Rectal smooth muscle tissue (tissue), 1 donor: Measurements from ENCODE around the gene RAD51B.

Source experiments
- H3K27ac ChIP-seq: one replicate; pipeline ENCODE4 v1.7.0; 2013; ENCODE audit warnings: low read depth, low read length, inconsistent platforms
- H3K27me3 ChIP-seq: one replicate; pipeline ENCODE4 v1.7.0; 2013; ENCODE audit warnings: low read length; ENCODE audit not compliant: control insufficient read depth, insufficient read depth
- H3K36me3 ChIP-seq: one replicate; pipeline ENCODE4 v1.7.0; 2013; ENCODE audit warnings: low read length; ENCODE audit not compliant: control insufficient read depth, insufficient read depth
- H3K4me1 ChIP-seq: one replicate; pipeline ENCODE4 v1.7.0; 2013; ENCODE audit warnings: low read length; ENCODE audit not compliant: control insufficient read depth, insufficient read depth
- H3K4me3 ChIP-seq: one replicate; pipeline ENCODE4 v1.7.0; 2013; ENCODE audit warnings: low read length
- H3K9ac ChIP-seq: one replicate; pipeline ENCODE4 v1.7.0; 2013; ENCODE audit warnings: low read length

Gene RAD51B

GRCh38 chr14:68268719-68269118 is 449.1 kb downstream of the RAD51B start:
- H3K4me1 ChIP-seq, result peaks cover 39% of the 10 kb centered on the region
- no peak overlapping the region for H3K9ac ChIP-seq
- no peak overlapping the region for H3K4me3 ChIP-seq
- H3K27ac ChIP-seq, result peak overlapping the region; percentile 73
- no peaks in the 10 kb centered on the region for H3K36me3 ChIP-seq
- H3K27me3 ChIP-seq, result no peaks in the 10 kb centered on the region

DNA sequence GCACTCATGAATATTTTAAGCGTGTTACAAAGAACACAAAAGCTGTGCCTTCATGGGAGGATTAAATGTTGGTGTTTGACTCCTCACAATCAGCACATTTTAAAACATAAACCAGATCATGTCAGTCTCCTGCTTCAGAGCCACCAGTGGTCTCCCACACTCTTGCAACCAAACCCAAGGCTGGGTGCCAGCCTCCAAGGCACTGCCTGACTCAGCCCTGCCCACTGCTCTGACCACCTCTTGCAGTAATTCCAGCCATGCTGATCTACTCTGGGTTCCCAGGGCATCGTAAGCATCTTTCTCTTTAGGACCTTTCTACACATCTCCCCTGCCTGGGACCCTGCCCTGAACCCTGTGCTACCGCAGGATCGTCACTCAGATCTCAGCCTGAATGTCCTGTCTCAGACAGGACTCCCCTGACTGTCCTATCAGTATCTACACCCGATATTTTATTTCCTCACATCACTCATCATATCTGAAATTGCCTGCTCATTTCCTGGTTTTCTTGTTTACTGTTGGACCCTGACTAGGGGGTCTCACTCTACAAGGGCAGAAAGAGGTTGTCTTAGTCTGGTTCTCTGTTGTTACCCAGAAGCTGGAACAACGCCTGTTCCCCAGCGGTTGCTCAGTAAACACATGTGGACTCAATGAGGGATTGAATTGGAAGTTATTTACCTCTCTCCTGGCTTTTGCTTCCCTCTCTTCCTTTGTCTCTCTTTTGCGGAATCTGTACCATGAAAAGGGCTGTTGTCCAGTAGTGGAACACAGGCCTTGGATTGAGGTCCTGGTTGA is 449.8 kb downstream of the RAD51B start:
- H3K9ac ChIP-seq, result no peak overlapping the region

GRCh38 chr14:68270342-68270741 is 450.8 kb downstream of the RAD51B start:
- no peaks in the 10 kb centered on the region for H3K36me3 ChIP-seq
- no peak overlapping the region for H3K4me3 ChIP-seq
- peaks cover 37% of the 10 kb centered on the region for H3K4me1 ChIP-seq
- no peak overlapping the region for H3K9ac ChIP-seq
- peak overlapping the region; percentile 73 for H3K27ac ChIP-seq
- H3K27me3 ChIP-seq, result no peaks in the 10 kb centered on the region

More for the DNA sequence above, 449.8 kb downstream of the RAD51B start:
- Histone ChIP-seq H3K36me3 (no peaks in the 10 kb centered on the region), H3K4me1 (peaks cover 37% of the 10 kb centered on the region), H3K27ac (peak overlapping the region; percentile 73), H3K4me3 (no peak overlapping the region), H3K27me3 (no peaks in the 10 kb centered on the region)

DNA sequence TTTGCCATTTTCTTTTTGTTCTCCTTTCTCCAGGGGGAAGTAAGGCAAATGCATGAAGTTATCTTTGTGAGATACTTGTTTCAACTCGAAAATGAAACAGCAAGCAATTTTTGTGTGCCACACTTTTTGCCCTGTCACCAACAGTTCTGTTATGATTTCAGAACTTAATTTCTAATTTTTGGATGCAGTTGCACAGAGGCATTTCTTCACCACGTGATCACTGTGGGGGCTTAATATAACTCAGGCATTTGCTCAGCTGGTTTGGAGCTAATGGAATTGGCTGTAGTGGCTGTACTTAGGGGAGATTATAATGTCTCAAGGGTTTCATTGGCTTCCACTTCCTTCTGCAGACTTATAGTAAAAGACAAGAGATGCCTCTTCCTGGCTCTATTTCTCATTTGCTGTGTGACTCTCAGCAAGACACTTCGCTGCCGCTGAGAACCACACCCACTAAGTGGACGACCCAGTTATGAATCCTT is 452.4 kb downstream of the RAD51B start:
- H3K27ac ChIP-seq, result no peak overlapping the region

GRCh38 chr14:68273413-68273812 is 453.8 kb downstream of the RAD51B start:
- no peak overlapping the region for H3K27ac ChIP-seq
- H3K36me3 ChIP-seq, result no peaks in the 10 kb centered on the region
- H3K4me3 ChIP-seq, result no peak overlapping the region
- H3K4me1 ChIP-seq, result peaks cover 27% of the 10 kb centered on the region
- no peak overlapping the region for H3K9ac ChIP-seq
- H3K27me3 ChIP-seq, result no peaks in the 10 kb centered on the region

More for the DNA sequence above, 452.4 kb downstream of the RAD51B start:
- Histone ChIP-seq H3K4me1 (peaks cover 37% of the 10 kb centered on the region), H3K9ac (no peak overlapping the region), H3K27me3 (no peaks in the 10 kb centered on the region), H3K36me3 (no peaks in the 10 kb centered on the region), H3K4me3 (no peak overlapping the region)

DNA sequence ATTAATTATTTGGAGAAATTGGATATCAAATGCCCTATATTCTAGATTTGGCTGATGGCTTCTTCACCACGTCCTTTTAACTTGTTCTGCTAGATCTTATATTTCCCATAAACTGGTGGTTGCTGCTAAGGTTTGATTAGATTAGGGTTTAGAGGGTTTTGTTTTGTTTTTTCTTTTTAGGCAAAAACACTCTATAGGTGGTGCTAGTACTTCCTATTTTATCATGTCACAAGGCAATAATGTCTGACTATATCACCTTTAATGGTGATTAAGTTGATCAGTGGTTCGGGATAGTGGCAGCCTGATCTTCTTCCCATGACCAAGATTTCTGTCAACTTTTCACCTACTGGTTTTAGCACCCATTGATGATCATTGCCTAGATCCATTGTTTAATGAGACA is 455.1 kb downstream of the RAD51B start:
- H3K27ac ChIP-seq, result no peak overlapping the region
- no peak overlapping the region for H3K4me3 ChIP-seq
- H3K27me3 ChIP-seq, result no peaks in the 10 kb centered on the region
- peaks cover 20% of the 10 kb centered on the region for H3K4me1 ChIP-seq
- no peaks in the 10 kb centered on the region for H3K36me3 ChIP-seq
- H3K9ac ChIP-seq, result no peak overlapping the region

DNA sequence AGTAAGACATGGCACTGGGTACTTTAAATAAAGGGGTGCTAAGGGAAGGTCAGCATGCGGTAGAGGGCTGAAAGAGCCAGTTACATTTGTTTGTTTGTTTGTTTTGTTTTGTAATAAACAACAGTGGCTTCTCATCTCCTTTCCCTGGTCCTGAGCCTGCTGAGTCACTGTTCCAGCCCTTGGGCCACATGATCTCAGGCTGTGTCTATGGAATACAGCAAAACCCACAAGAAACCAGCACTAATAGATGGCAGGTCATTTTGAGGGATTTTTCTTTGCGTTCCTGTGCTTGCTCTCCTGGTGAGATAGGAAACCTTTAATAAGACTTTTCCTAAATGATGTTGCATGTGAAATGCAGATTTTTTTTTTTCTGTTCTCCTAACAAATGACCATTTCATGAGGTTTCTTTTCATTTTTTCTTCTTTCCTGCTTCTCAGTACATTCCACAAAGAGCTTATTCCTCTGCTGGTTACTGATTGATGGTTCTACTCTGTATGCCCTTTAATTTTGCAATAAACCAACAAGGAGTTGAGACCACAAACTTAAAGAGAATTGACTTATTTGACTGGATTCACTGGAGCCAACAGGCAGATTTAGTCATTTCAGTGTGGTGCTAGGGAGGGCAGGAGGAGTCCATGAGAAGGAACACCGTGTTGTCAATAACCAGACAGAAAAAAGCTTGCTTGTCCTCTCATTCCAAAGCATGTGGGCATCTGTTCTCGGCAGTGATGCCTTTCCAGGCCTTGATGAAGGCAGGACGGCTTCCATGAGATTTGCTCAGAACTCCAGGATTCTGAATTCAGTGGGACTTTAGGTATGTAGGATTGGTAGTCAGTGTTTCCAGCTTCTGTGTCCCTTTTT is 459.2 kb downstream of the RAD51B start:
- Histone ChIP-seq H3K9ac (no peak overlapping the region), H3K27me3 (no peaks in the 10 kb centered on the region), H3K4me1 (peaks cover 3% of the 10 kb centered on the region), H3K27ac (peak overlapping the region; percentile 44), H3K4me3 (no peak overlapping the region), H3K36me3 (no peaks in the 10 kb centered on the region)

GRCh38 chr14:68279437-68279720 is 459.8 kb downstream of the RAD51B start:
- H3K27me3 ChIP-seq, result no peaks in the 10 kb centered on the region
- peak overlapping the region; percentile 44 for H3K27ac ChIP-seq
- no peaks in the 10 kb centered on the region for H3K36me3 ChIP-seq
- H3K9ac ChIP-seq, result no peak overlapping the region
- peaks cover 3% of the 10 kb centered on the region for H3K4me1 ChIP-seq
- no peak overlapping the region for H3K4me3 ChIP-seq

DNA sequence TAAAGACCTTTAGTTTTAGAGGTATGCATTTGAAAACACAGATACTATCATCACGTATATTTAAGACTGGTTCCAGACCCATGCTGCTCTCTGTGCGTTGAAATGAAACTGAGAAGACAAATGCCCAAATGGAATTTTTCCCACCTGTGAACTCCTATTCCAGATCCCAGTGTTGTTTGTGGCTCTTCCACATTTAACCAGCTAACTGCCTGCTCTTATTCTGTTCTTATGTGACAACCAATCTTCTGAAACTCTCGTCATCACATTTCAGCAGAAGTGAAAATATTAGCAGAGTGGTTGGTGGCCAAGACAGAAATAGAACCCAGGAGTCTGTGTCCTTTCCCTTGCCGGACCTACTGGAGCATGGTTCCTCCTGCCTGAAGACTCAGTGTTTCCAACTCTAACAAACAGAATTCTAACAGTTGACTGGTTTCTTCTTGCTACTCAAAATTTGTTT is 460.2 kb downstream of the RAD51B start:
- H3K4me1 ChIP-seq, result peaks cover 3% of the 10 kb centered on the region
- no peak overlapping the region for H3K27ac ChIP-seq
- no peaks in the 10 kb centered on the region for H3K36me3 ChIP-seq
- no peaks in the 10 kb centered on the region for H3K27me3 ChIP-seq
- H3K4me3 ChIP-seq, result no peak overlapping the region
- H3K9ac ChIP-seq, result no peak overlapping the region

GRCh38 chr14:68281497-68281896 is 461.9 kb downstream of the RAD51B start:
- Histone ChIP-seq H3K27ac (no peak overlapping the region), H3K9ac (no peak overlapping the region), H3K4me1 (peaks cover 12% of the 10 kb centered on the region), H3K4me3 (no peak overlapping the region), H3K36me3 (no peaks in the 10 kb centered on the region), H3K27me3 (no peaks in the 10 kb centered on the region)

DNA sequence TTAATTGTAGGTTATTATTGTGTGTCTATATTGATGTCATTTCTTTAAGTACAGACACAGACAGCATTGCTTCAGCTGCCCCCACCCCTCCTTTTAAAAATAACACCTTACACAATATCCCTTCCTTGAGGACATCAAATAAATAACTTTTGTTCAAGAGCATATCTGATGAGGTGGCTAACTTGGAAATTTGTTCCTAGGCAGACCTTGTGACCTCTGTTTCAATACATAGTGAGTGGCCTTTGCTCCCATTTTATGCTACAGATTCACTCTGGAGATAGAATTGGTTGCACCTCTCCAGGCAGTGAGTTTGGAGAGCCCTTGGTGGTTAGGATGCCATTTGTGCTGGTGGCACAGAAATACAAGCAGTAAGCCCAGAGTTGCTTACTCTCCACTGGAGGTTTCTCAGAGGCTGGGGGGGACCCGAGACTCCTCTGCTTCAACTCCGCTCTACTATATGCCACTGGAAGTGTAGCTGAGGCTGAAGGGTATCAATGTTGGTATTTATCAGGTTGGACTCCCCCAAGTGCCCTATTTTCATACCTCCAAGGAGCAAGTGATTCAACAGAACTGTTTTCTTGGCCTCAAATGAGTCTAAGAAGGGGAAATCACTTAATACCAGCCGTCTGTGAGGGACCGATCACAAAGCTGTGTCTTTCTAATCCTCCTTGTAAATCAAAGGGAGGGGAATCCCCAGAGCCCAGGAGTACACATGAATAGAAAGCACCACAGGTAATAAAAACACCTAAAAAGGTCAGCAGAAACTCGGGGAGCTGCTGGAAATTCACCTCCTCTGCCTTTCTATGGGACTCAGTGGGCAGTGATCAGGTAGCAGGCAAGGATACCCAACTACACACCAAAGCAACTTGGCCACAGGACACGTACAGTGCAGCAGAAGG is 463.1 kb downstream of the RAD51B start:
- no peak overlapping the region for H3K9ac ChIP-seq
- no peaks in the 10 kb centered on the region for H3K36me3 ChIP-seq
- H3K4me1 ChIP-seq, result peaks cover 12% of the 10 kb centered on the region
- no peak overlapping the region for H3K27ac ChIP-seq
- no peak overlapping the region for H3K4me3 ChIP-seq
- H3K27me3 ChIP-seq, result no peaks in the 10 kb centered on the region
